GM23338 (cell line): ENCODE data around the gene GAK. TPM values are rescaled to one million over a fixed set of nuclear protein-coding genes. Genes with fewer than 3 reads are reported as not detected.

Source experiments
- ATAC-seq: fragments of 200-7000 bp; cut with Tn5 transposase; 3 replicates; pipeline ENCODE4 v1.9.1; 2020
- DNase-seq: peaks from one replicate; pipeline ENCODE4 v3.0.0-alpha.2; 2015; ENCODE audit warnings: low spot score
- H2AFZ ChIP-seq: fragments of 200-600 bp; sonication (generic); 2 replicates; pipeline ENCODE4 v1.8.0; 2016; ENCODE audit warnings: antibody characterized with exemption, mild to moderate bottlenecking, moderate library complexity
- H3F3A ChIP-seq: fragments of 200-600 bp; sonication (generic); replicated peaks from 2 replicates; pipeline ENCODE4 v1.8.0; 2017; ENCODE audit warnings: antibody characterized with exemption, mixed run types, low read depth
- H3K27ac ChIP-seq: fragments of 200-600 bp; sonication (generic); 2 replicates; pipeline ENCODE4 v1.6.1; 2016; ENCODE audit warnings: low read depth
- H3K27me3 ChIP-seq: fragments of 200-600 bp; sonication (generic); 2 replicates; pipeline ENCODE4 v1.8.0; 2016; ENCODE audit warnings: mild to moderate bottlenecking, mixed run types, moderate library complexity; ENCODE audit not compliant: insufficient read depth
- H3K36me3 ChIP-seq: fragments of 200-600 bp; sonication (generic); 2 replicates; pipeline ENCODE4 v1.8.0; 2016; ENCODE audit warnings: mild to moderate bottlenecking; ENCODE audit not compliant: insufficient read depth
- H3K4me1 ChIP-seq: fragments of 200-600 bp; sonication (generic); 2 replicates; pipeline ENCODE4 v1.8.0; 2016; ENCODE audit warnings: mild to moderate bottlenecking, moderate library complexity; ENCODE audit not compliant: insufficient read depth
- H3K4me2 ChIP-seq: fragments of 200-600 bp; sonication (generic); 2 replicates; pipeline ENCODE4 v1.7.1; 2017; ENCODE audit warnings: mixed run types
- H3K4me3 ChIP-seq: fragments of 200-600 bp; sonication (generic); 2 replicates; pipeline ENCODE4 v1.6.1; 2016; ENCODE audit warnings: mixed run types
- H3K79me2 ChIP-seq: fragments of 200-600 bp; sonication (generic); replicated peaks from 2 replicates; pipeline ENCODE4 v1.8.0; 2017; ENCODE audit warnings: mild to moderate bottlenecking; ENCODE audit not compliant: insufficient read depth
- H3K9me2 ChIP-seq: fragments of 200-600 bp; sonication (generic); 2 replicates; pipeline ENCODE4 v1.8.0; 2017; ENCODE audit not compliant: insufficient read depth
- H4K20me1 ChIP-seq: fragments of 200-600 bp; sonication (generic); replicated peaks from 2 replicates; pipeline ENCODE4 v1.8.0; 2017; ENCODE audit warnings: mild to moderate bottlenecking; ENCODE audit not compliant: insufficient read depth
- H3K27ac Mint-ChIP-seq: 2 replicates; pipeline ENCODE4 v1.8.0; 2020; ENCODE audit warnings: inconsistent platforms, mild to moderate bottlenecking, moderate library complexity, mixed read lengths
- H3K27me3 Mint-ChIP-seq: 3 replicates; pipeline ENCODE4 v1.8.0; 2022; ENCODE audit warnings: low read depth, mild to moderate bottlenecking, moderate library complexity, mixed read lengths, inconsistent platforms; ENCODE audit not compliant: insufficient read depth, poor library complexity
- H3K36me3 Mint-ChIP-seq: 3 replicates; pipeline ENCODE4 v1.8.0; 2021; ENCODE audit warnings: low read depth, mild to moderate bottlenecking, inconsistent platforms, moderate library complexity, mixed read lengths
- H3K4me1 Mint-ChIP-seq: 3 replicates; pipeline ENCODE4 v1.8.0; 2020; ENCODE audit warnings: mild to moderate bottlenecking, inconsistent platforms, mixed read lengths
- H3K4me3 Mint-ChIP-seq: 3 replicates; pipeline ENCODE4 v1.8.0; 2021; ENCODE audit warnings: moderate library complexity, mild to moderate bottlenecking, inconsistent platforms, mixed read lengths
- H3K9me3 Mint-ChIP-seq: 3 replicates; pipeline ENCODE4 v1.8.0; 2020; ENCODE audit warnings: moderate library complexity, mild to moderate bottlenecking, inconsistent platforms, mixed read lengths
- CREB1 ChIP-seq: fragments of 250-450 bp; sonication (Bioruptor Pico); IDR thresholded peaks from 2 replicates; pipeline ENCODE4 v1.5.0; 2020; ENCODE audit warnings: low read depth, mild to moderate bottlenecking, moderate library complexity
- EZH2 ChIP-seq: fragments of 200-600 bp; sonication (generic); IDR thresholded peaks from one replicate; pipeline ENCODE4 v1.8.0; 2017; ENCODE audit warnings: antibody characterized with exemption, mild to moderate bottlenecking, low read depth; ENCODE audit not compliant: unreplicated experiment
- EZH2phosphoT487 ChIP-seq: fragments of 200-600 bp; sonication (generic); IDR thresholded peaks from one replicate; pipeline ENCODE4 v1.8.1; 2018; ENCODE audit warnings: antibody characterized with exemption; ENCODE audit not compliant: unreplicated experiment
- JUNB ChIP-seq: IDR thresholded peaks from one replicate; pipeline ENCODE4 v1.6.1; 2016; ENCODE audit warnings: antibody characterized with exemption; ENCODE audit not compliant: unreplicated experiment
- NANOG ChIP-seq: IDR thresholded peaks from 2 replicates; pipeline ENCODE4 v1.6.1; 2016; ENCODE audit warnings: antibody characterized with exemption, borderline replicate concordance
- POLR2AphosphoS5 ChIP-seq: IDR thresholded peaks from 2 replicates; pipeline ENCODE4 v1.6.1; 2016; ENCODE audit warnings: antibody characterized with exemption, low read depth
- STAT1 ChIP-seq: IDR thresholded peaks from one replicate; pipeline ENCODE4 v1.6.1; 2016; ENCODE audit warnings: antibody characterized with exemption; ENCODE audit not compliant: unreplicated experiment
- ZNF114 ChIP-seq: fragments of 250-450 bp; sonication (Bioruptor Pico); IDR thresholded peaks from 2 replicates; pipeline ENCODE4 v1.5.0; 2020; ENCODE audit warnings: mild to moderate bottlenecking, moderate library complexity
- ZNF331 ChIP-seq: fragments of 250-450 bp; sonication (Bioruptor Pico); IDR thresholded peaks from 2 replicates; pipeline ENCODE4 v1.5.0; 2020; ENCODE audit warnings: low read depth, mild to moderate bottlenecking, moderate library complexity
- polyA plus RNA-seq: library from polyadenylated mRNA; unstranded; fragments of >200 nt; fragmentation: Nextera tagmentation; extraction: Ambion mirVana; gene quantifications from 2 replicates; pipeline ENCODE4 v1.2.1, GENCODE V29; 2016
- total RNA-seq: library from RNA; depleted of rRNA; stranded (reverse); fragments of >200 nt; shearing (Covaris generic); gene quantifications from 2 replicates; pipeline ENCODE4 v1.2.3, GENCODE V29; 2014
- TF ChIP-seq, protein P1 (sequence below): fragments of 250-450 bp; sonication (Bioruptor Pico); IDR thresholded peaks from 2 replicates; pipeline ENCODE4 v1.5.0; 2020; ENCODE audit warnings: mild to moderate bottlenecking, moderate library complexity
- TF ChIP-seq, protein P2 (sequence below), 2 experiments: fragments of 200-600 bp in 1 of 2; sonication (generic) in 1 of 2; conservative IDR thresholded peaks; 2 replicates each; pipeline versions ENCODE4 v1.5.1 to v1.6.1; 2016 to 2017; ENCODE audit warnings: antibody characterized with exemption in 2 of 2, low read depth in 2 of 2, mild to moderate bottlenecking in 2 of 2, moderate library complexity in 1 of 2
- TF ChIP-seq, protein P3 (sequence below): IDR thresholded peaks from one replicate; pipeline ENCODE4 v1.6.1; 2018; ENCODE audit warnings: antibody characterized with exemption; ENCODE audit not compliant: unreplicated experiment

GAK gene
- total and polyA plus RNA-seq, 2 experiments from 2014 or later = 48.5 to 124 TPM

DNA sequence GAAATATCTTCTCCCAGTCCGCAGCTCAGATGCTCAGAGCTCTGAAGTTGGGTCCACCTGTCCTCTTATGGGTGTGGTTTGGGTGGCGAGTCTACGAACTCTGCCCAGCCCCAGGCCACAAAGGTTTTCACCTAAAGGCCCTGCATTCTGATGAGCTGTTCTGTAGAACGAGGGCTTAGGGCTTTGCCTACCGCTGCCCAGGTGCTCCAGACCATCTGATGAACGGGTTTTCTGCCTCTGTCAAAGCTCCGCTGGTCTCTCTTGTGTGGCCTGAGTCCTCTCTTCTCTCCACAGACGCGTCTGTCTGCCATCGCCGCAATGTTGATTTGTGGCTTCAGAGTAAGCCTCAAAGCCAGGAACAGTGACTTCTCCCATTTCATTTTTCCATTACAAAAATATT lies 77.8 kb downstream of the GAK start:
- ATAC-seq (no peak), DNase-seq (no peak)
- Histone ChIP-seq H2AFZ (no peak overlapping the region), H3K36me3 (0 out of 2 replicates have a peak, but pooled peaks cover 5% of the 10 kb centered on the region), H3F3A (no peaks in the 10 kb centered on the region), H3K9me2 (no peaks in the 10 kb centered on the region), H4K20me1 (no peaks in the 10 kb centered on the region), H3K4me2 (no peak overlapping the region), H3K4me1 (no peaks in the 10 kb centered on the region), H3K79me2 (no peaks in the 10 kb centered on the region), H3K27me3 (no peaks in the 10 kb centered on the region), H3K27ac (no peak overlapping the region), H3K4me3 (no peak overlapping the region)
- Mint-ChIP-seq H3K4me3 (no peak overlapping the region), H3K27ac (no peak overlapping the region), H3K27me3 (peaks cover 5% of the 10 kb centered on the region), H3K9me3 (peaks cover 3% of the 10 kb centered on the region; the same call in 1 of the 3 replicates), H3K36me3 (peaks cover 27% of the 10 kb centered on the region), H3K4me1 (no peaks in the 10 kb centered on the region)
- TF ChIP-seq JUNB = no peak
- TF ChIP-seq CREB1 = no peak
- no peak for TF ChIP-seq ZNF114 (CRISPR knock-in tag)

- H3K4me1 Mint-ChIP-seq = no peaks in the 10 kb centered on the region
- H3K36me3 ChIP-seq = 0 out of 2 replicates have a peak, but pooled peaks cover 5% of the 10 kb centered on the region
- no peak overlapping the region for H3K4me3 ChIP-seq
- ATAC-seq (no peak), DNase-seq (no peak)
- H3K9me2 ChIP-seq = no peaks in the 10 kb centered on the region
- H3K4me1 ChIP-seq = no peaks in the 10 kb centered on the region
- no peak overlapping the region for H3K4me3 Mint-ChIP-seq
- H3K79me2 ChIP-seq = no peaks in the 10 kb centered on the region
- H3F3A ChIP-seq = no peaks in the 10 kb centered on the region
- H3K36me3 Mint-ChIP-seq = peaks cover 26% of the 10 kb centered on the region
- H3K27me3 ChIP-seq = no peaks in the 10 kb centered on the region
- H3K9me3 Mint-ChIP-seq = peaks cover 3% of the 10 kb centered on the region; the same call in 1 of the 3 replicates
- H3K27me3 Mint-ChIP-seq = peaks cover 5% of the 10 kb centered on the region
- no peak overlapping the region for H3K27ac Mint-ChIP-seq
- H2AFZ ChIP-seq = no peak overlapping the region
- H4K20me1 ChIP-seq = no peaks in the 10 kb centered on the region
- no peak overlapping the region for H3K27ac ChIP-seq
- no peak overlapping the region for H3K4me2 ChIP-seq
- no peak for TF ChIP-seq POLR2AphosphoS5
- TF ChIP-seq NANOG = no peak
- TF ChIP-seq, protein P1, sequence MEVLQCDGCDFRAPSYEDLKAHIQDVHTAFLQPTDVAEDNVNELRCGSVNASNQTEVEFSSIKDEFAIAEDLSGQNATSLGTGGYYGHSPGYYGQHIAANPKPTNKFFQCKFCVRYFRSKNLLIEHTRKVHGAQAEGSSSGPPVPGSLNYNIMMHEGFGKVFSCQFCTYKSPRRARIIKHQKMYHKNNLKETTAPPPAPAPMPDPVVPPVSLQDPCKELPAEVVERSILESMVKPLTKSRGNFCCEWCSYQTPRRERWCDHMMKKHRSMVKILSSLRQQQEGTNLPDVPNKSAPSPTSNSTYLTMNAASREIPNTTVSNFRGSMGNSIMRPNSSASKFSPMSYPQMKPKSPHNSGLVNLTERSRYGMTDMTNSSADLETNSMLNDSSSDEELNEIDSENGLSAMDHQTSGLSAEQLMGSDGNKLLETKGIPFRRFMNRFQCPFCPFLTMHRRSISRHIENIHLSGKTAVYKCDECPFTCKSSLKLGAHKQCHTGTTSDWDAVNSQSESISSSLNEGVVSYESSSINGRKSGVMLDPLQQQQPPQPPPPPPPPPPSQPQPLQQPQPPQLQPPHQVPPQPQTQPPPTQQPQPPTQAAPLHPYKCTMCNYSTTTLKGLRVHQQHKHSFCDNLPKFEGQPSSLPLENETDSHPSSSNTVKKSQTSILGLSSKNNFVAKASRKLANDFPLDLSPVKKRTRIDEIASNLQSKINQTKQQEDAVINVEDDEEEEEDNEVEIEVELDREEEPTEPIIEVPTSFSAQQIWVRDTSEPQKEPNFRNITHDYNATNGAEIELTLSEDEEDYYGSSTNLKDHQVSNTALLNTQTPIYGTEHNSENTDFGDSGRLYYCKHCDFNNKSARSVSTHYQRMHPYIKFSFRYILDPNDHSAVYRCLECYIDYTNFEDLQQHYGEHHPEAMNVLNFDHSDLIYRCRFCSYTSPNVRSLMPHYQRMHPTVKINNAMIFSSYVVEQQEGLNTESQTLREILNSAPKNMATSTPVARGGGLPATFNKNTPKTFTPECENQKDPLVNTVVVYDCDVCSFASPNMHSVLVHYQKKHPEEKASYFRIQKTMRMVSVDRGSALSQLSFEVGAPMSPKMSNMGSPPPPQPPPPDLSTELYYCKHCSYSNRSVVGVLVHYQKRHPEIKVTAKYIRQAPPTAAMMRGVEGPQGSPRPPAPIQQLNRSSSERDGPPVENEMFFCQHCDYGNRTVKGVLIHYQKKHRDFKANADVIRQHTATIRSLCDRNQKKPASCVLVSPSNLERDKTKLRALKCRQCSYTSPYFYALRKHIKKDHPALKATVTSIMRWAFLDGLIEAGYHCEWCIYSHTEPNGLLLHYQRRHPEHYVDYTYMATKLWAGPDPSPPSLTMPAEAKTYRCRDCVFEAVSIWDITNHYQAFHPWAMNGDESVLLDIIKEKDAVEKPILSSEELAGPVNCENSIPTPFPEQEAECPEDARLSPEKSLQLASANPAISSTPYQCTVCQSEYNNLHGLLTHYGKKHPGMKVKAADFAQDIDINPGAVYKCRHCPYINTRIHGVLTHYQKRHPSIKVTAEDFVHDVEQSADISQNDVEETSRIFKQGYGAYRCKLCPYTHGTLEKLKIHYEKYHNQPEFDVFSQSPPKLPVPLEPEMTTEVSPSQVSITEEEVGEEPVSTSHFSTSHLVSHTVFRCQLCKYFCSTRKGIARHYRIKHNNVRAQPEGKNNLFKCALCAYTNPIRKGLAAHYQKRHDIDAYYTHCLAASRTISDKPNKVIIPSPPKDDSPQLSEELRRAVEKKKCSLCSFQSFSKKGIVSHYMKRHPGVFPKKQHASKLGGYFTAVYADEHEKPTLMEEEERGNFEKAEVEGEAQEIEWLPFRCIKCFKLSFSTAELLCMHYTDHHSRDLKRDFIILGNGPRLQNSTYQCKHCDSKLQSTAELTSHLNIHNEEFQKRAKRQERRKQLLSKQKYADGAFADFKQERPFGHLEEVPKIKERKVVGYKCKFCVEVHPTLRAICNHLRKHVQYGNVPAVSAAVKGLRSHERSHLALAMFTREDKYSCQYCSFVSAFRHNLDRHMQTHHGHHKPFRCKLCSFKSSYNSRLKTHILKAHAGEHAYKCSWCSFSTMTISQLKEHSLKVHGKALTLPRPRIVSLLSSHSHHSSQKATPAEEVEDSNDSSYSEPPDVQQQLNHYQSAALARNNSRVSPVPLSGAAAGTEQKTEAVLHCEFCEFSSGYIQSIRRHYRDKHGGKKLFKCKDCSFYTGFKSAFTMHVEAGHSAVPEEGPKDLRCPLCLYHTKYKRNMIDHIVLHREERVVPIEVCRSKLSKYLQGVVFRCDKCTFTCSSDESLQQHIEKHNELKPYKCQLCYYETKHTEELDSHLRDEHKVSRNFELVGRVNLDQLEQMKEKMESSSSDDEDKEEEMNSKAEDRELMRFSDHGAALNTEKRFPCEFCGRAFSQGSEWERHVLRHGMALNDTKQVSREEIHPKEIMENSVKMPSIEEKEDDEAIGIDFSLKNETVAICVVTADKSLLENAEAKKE = no peak
- no peak for TF ChIP-seq CREB1
- no peak for TF ChIP-seq EZH2
- TF ChIP-seq, protein P2, sequence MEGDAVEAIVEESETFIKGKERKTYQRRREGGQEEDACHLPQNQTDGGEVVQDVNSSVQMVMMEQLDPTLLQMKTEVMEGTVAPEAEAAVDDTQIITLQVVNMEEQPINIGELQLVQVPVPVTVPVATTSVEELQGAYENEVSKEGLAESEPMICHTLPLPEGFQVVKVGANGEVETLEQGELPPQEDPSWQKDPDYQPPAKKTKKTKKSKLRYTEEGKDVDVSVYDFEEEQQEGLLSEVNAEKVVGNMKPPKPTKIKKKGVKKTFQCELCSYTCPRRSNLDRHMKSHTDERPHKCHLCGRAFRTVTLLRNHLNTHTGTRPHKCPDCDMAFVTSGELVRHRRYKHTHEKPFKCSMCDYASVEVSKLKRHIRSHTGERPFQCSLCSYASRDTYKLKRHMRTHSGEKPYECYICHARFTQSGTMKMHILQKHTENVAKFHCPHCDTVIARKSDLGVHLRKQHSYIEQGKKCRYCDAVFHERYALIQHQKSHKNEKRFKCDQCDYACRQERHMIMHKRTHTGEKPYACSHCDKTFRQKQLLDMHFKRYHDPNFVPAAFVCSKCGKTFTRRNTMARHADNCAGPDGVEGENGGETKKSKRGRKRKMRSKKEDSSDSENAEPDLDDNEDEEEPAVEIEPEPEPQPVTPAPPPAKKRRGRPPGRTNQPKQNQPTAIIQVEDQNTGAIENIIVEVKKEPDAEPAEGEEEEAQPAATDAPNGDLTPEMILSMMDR (conservative IDR thresholded peaks at IDR 0.05; ENCODE audit: low read depth in 2 of 2) = no peak
- TF ChIP-seq, protein P3, sequence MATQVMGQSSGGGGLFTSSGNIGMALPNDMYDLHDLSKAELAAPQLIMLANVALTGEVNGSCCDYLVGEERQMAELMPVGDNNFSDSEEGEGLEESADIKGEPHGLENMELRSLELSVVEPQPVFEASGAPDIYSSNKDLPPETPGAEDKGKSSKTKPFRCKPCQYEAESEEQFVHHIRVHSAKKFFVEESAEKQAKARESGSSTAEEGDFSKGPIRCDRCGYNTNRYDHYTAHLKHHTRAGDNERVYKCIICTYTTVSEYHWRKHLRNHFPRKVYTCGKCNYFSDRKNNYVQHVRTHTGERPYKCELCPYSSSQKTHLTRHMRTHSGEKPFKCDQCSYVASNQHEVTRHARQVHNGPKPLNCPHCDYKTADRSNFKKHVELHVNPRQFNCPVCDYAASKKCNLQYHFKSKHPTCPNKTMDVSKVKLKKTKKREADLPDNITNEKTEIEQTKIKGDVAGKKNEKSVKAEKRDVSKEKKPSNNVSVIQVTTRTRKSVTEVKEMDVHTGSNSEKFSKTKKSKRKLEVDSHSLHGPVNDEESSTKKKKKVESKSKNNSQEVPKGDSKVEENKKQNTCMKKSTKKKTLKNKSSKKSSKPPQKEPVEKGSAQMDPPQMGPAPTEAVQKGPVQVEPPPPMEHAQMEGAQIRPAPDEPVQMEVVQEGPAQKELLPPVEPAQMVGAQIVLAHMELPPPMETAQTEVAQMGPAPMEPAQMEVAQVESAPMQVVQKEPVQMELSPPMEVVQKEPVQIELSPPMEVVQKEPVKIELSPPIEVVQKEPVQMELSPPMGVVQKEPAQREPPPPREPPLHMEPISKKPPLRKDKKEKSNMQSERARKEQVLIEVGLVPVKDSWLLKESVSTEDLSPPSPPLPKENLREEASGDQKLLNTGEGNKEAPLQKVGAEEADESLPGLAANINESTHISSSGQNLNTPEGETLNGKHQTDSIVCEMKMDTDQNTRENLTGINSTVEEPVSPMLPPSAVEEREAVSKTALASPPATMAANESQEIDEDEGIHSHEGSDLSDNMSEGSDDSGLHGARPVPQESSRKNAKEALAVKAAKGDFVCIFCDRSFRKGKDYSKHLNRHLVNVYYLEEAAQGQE = no peak
- no peak for TF ChIP-seq STAT1
- no peak for TF ChIP-seq ZNF331 (CRISPR knock-in tag)
- no peak for TF ChIP-seq JUNB
- no peak for TF ChIP-seq EZH2phosphoT487
These were observed 78.7 kb downstream of the GAK start for GRCh38 chr4:853416-853781.
